Astrocyte (in vitro differentiated cells and primary cell): ENCODE results near the gene METTL8. TPM values are rescaled to one million over a fixed set of nuclear protein-coding genes. Genes with fewer than 3 reads are reported as not detected.

Experiments used
- DNase-seq: peaks from one replicate; pipeline ENCODE4 v3.0.0-alpha.2; 2010; ENCODE audit warnings: low read depth
- FAIRE-seq: peaks from 2 replicates; lab custom pipeline; 2011; peaks lifted over from hg19 to GRCh38; lab: Jason Lieb, UNC
- H2AFZ ChIP-seq: 2 replicates; pipeline ENCODE4 v1.6.0; 2012; ENCODE audit warnings: low read depth, low read length, inconsistent platforms
- H3K27ac ChIP-seq: 2 replicates; pipeline ENCODE4 v1.5.1; 2011; ENCODE audit warnings: low read depth, low read length, inconsistent platforms
- H3K27me3 ChIP-seq: 2 replicates; pipeline ENCODE4 v1.6.0; 2011; ENCODE audit warnings: low read length, inconsistent platforms; ENCODE audit not compliant: insufficient read depth
- H3K36me3 ChIP-seq: 2 replicates; pipeline ENCODE4 v1.5.1; 2011; ENCODE audit warnings: low read length, inconsistent platforms; ENCODE audit not compliant: insufficient read depth
- H3K4me1 ChIP-seq: 2 replicates; pipeline ENCODE4 v1.5.1; 2011; ENCODE audit warnings: low read length, inconsistent platforms; ENCODE audit not compliant: insufficient read depth
- H3K4me2 ChIP-seq: 2 replicates; pipeline ENCODE4 v1.6.0; 2012; ENCODE audit warnings: low read length, inconsistent platforms
- H3K4me3 ChIP-seq: 2 replicates; pipeline ENCODE4 v1.5.1; 2011; ENCODE audit warnings: low read depth, mild to moderate bottlenecking, low read length, inconsistent platforms; ENCODE audit not compliant: insufficient read depth
- H3K79me2 ChIP-seq: 2 replicates; pipeline ENCODE4 v1.6.0; 2012; ENCODE audit warnings: mild to moderate bottlenecking, low read length, inconsistent platforms; ENCODE audit not compliant: insufficient read depth
- H3K9ac ChIP-seq: 2 replicates; pipeline ENCODE4 v1.6.0; 2012; ENCODE audit warnings: mild to moderate bottlenecking, low read length, inconsistent platforms
- H3K9me3 ChIP-seq: 2 replicates; pipeline ENCODE4 v1.5.1; 2012; ENCODE audit warnings: low read depth, mild to moderate bottlenecking, low read length, inconsistent platforms; ENCODE audit not compliant: insufficient read depth
- H4K20me1 ChIP-seq: 2 replicates; pipeline ENCODE4 v1.6.0; 2012; ENCODE audit warnings: low read length, inconsistent platforms; ENCODE audit not compliant: insufficient read depth
- H3K27ac Mint-ChIP-seq: one replicate; pipeline ENCODE4 v1.8.0; 2021; ENCODE audit warnings: mild to moderate bottlenecking, mixed read lengths; ENCODE audit not compliant: unreplicated experiment
- H3K27me3 Mint-ChIP-seq: one replicate; pipeline ENCODE4 v1.8.0; 2021; ENCODE audit warnings: low read depth, mixed read lengths; ENCODE audit not compliant: unreplicated experiment
- H3K36me3 Mint-ChIP-seq: one replicate; pipeline ENCODE4 v1.8.0; 2021; ENCODE audit warnings: low read depth, mixed read lengths; ENCODE audit not compliant: unreplicated experiment
- H3K4me1 Mint-ChIP-seq: one replicate; pipeline ENCODE4 v1.8.0; 2021; ENCODE audit warnings: low read depth, mixed read lengths; ENCODE audit not compliant: unreplicated experiment
- H3K4me3 Mint-ChIP-seq: one replicate; pipeline ENCODE4 v1.8.0; 2021; ENCODE audit warnings: mild to moderate bottlenecking, moderate library complexity, mixed read lengths; ENCODE audit not compliant: unreplicated experiment
- H3K9me3 Mint-ChIP-seq: one replicate; pipeline ENCODE4 v1.8.0; 2021; ENCODE audit warnings: mild to moderate bottlenecking, mixed read lengths; ENCODE audit not compliant: unreplicated experiment
- EZH2 ChIP-seq: IDR thresholded peaks from 2 replicates; pipeline ENCODE4 v1.6.1; 2012; ENCODE audit warnings: mild to moderate bottlenecking, low read length, inconsistent platforms; ENCODE audit not compliant: insufficient read depth
- total RNA-seq: library from RNA; stranded (reverse); gene quantifications from 2 replicates; pipeline ENCODE4 v1.2.1, GENCODE V29; 2021
- TF ChIP-seq, protein P1 (sequence below): IDR thresholded peaks from 2 replicates; pipeline ENCODE4 v1.5.1; 2011; ENCODE audit warnings: low read depth, mild to moderate bottlenecking, inconsistent platforms, low read length, moderate library complexity; ENCODE audit not compliant: insufficient read depth

Gene METTL8
- total RNA-seq, 1 donor from 2014 or later: 40.4 TPM

GRCh38 chr2:171389325-171389724 is 44.5 kb downstream of the METTL8 start:
- H3K27ac ChIP-seq: no peak overlapping the region
- peaks cover 7% of the 10 kb centered on the region for H3K4me1 ChIP-seq
- no peaks in the 10 kb centered on the region for H4K20me1 ChIP-seq
- H3K4me1 Mint-ChIP-seq: peaks cover 18% of the 10 kb centered on the region
- no peak overlapping the region for H3K4me3 Mint-ChIP-seq
- peaks cover 3% of the 10 kb centered on the region for H3K36me3 Mint-ChIP-seq
- no peaks in the 10 kb centered on the region for H3K27me3 ChIP-seq
- no peaks in the 10 kb centered on the region for H3K36me3 ChIP-seq
- DNase-seq: no peak
- no peak for FAIRE-seq
- no peak overlapping the region for H3K4me3 ChIP-seq
- no peak overlapping the region for H3K27ac Mint-ChIP-seq
- no peaks in the 10 kb centered on the region for H3K27me3 Mint-ChIP-seq
- no peaks in the 10 kb centered on the region for H3K79me2 ChIP-seq
- TF ChIP-seq, protein P1, sequence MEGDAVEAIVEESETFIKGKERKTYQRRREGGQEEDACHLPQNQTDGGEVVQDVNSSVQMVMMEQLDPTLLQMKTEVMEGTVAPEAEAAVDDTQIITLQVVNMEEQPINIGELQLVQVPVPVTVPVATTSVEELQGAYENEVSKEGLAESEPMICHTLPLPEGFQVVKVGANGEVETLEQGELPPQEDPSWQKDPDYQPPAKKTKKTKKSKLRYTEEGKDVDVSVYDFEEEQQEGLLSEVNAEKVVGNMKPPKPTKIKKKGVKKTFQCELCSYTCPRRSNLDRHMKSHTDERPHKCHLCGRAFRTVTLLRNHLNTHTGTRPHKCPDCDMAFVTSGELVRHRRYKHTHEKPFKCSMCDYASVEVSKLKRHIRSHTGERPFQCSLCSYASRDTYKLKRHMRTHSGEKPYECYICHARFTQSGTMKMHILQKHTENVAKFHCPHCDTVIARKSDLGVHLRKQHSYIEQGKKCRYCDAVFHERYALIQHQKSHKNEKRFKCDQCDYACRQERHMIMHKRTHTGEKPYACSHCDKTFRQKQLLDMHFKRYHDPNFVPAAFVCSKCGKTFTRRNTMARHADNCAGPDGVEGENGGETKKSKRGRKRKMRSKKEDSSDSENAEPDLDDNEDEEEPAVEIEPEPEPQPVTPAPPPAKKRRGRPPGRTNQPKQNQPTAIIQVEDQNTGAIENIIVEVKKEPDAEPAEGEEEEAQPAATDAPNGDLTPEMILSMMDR: no peak
- TF ChIP-seq EZH2: no peak
- no peak overlapping the region for H3K4me2 ChIP-seq
- H3K9me3 Mint-ChIP-seq: no peaks in the 10 kb centered on the region
- H2AFZ ChIP-seq: no peak overlapping the region
- H3K9me3 ChIP-seq: no peaks in the 10 kb centered on the region
- no peak overlapping the region for H3K9ac ChIP-seq

DNA sequence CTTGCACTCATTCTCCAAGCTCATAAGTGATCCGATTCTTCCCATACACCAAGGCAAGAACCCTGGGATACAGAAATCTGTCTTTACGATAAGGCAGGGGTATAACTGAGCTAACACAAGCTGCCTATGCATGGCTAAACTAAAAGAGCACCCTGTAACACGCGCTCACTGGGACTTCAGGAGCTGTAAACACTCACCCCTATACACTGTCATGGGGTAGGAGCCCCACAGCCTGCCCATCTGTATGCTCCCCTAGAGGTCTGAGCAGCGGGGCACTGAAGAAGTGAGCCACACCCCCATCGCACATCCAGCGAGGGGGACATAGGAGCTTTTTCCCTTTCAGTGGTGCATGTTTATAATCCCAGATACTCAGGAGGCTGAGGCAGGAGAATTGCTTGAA is 46.7 kb downstream of the METTL8 start:
- TF ChIP-seq EZH2: no peak
- TF ChIP-seq, protein P1: no peak
- Histone ChIP-seq H3K4me3 (no peak overlapping the region), H4K20me1 (no peaks in the 10 kb centered on the region), H2AFZ (no peak overlapping the region), H3K27ac (no peak overlapping the region), H3K27me3 (no peaks in the 10 kb centered on the region), H3K79me2 (no peaks in the 10 kb centered on the region), H3K36me3 (no peaks in the 10 kb centered on the region), H3K9ac (no peak overlapping the region), H3K9me3 (no peaks in the 10 kb centered on the region), H3K4me2 (no peak overlapping the region), H3K4me1 (peaks cover 7% of the 10 kb centered on the region)
- H3K4me1 Mint-ChIP-seq: peaks cover 18% of the 10 kb centered on the region
- H3K27me3 Mint-ChIP-seq: no peaks in the 10 kb centered on the region
- H3K9me3 Mint-ChIP-seq: no peaks in the 10 kb centered on the region
- no peak overlapping the region for H3K4me3 Mint-ChIP-seq
- no peak for FAIRE-seq
- DNase-seq: no peak
- no peak overlapping the region for H3K27ac Mint-ChIP-seq
- H3K36me3 Mint-ChIP-seq: peaks cover 7% of the 10 kb centered on the region

GRCh38 chr2:171386627-171387026 is 47.2 kb downstream of the METTL8 start:
- no peaks in the 10 kb centered on the region for H4K20me1 ChIP-seq
- H3K36me3 Mint-ChIP-seq: peaks cover 7% of the 10 kb centered on the region
- H3K4me1 ChIP-seq: peaks cover 6% of the 10 kb centered on the region
- no peak overlapping the region for H3K27ac Mint-ChIP-seq
- no peak for FAIRE-seq
- peaks cover 16% of the 10 kb centered on the region for H3K4me1 Mint-ChIP-seq
- H3K36me3 ChIP-seq: no peaks in the 10 kb centered on the region
- no peak overlapping the region for H2AFZ ChIP-seq
- TF ChIP-seq EZH2: no peak
- TF ChIP-seq, protein P1: no peak
- H3K27me3 ChIP-seq: no peaks in the 10 kb centered on the region
- H3K27me3 Mint-ChIP-seq: no peaks in the 10 kb centered on the region
- no peak overlapping the region for H3K4me3 ChIP-seq
- H3K27ac ChIP-seq: no peak overlapping the region
- no peaks in the 10 kb centered on the region for H3K9me3 ChIP-seq
- H3K4me2 ChIP-seq: no peak overlapping the region
- H3K79me2 ChIP-seq: no peaks in the 10 kb centered on the region
- no peak overlapping the region for H3K4me3 Mint-ChIP-seq
- DNase-seq: no peak
- no peak overlapping the region for H3K9ac ChIP-seq
- no peaks in the 10 kb centered on the region for H3K9me3 Mint-ChIP-seq
